HG03354 (cell line): ENCODE results near the gene RABAC1.
"Not testable (repeated sequence)": the region's sequence is repeated elsewhere in the genome, so short reads cannot be mapped to it uniquely, and the experiment has no call there.

Experiments
- ATAC-seq: cut with Tn5 transposase; IDR thresholded peaks from one replicate; pipeline ENCODE4 v1.9.1; 2021; ENCODE audit warnings: mild to moderate bottlenecking; ENCODE audit not compliant: unreplicated experiment, poor library complexity, severe bottlenecking

RABAC1 gene

GRCh38 chr19:41919948-41920712 lies 39.0 kb downstream of the RABAC1 start:
- ATAC-seq = no peak

GRCh38 chr19:41918653-41919244 lies 40.4 kb downstream of the RABAC1 start:
- ATAC-seq = no peak

GRCh38 chr19:41918095-41918494 lies 41.0 kb downstream of the RABAC1 start:
- no peak for ATAC-seq

- no peak for ATAC-seq
Observed at GRCh38 chr19:41917676-41918075, 41.4 kb downstream of the RABAC1 start.

GRCh38 chr19:41915776-41916414 lies 43.2 kb downstream of the RABAC1 start:
- ATAC-seq = no peak

- ATAC-seq = no peak
Observed at GRCh38 chr19:41915021-41915775, 43.9 kb downstream of the RABAC1 start.

- not testable (repeated sequence) for ATAC-seq
Observed at GRCh38 chr19:41914424-41914834, 44.7 kb downstream of the RABAC1 start.

- no peak for ATAC-seq
Observed at GRCh38 chr19:41913538-41914423, 45.3 kb downstream of the RABAC1 start.

GRCh38 chr19:41912899-41913537 lies 46.1 kb downstream of the RABAC1 start:
- ATAC-seq = no peak

- ATAC-seq = no peak
Observed at GRCh38 chr19:41911889-41912731, 47.0 kb downstream of the RABAC1 start.

GRCh38 chr19:41910992-41911888 lies 47.9 kb downstream of the RABAC1 start:
- no peak for ATAC-seq

GRCh38 chr19:41910240-41910991 lies 48.7 kb downstream of the RABAC1 start:
- ATAC-seq = no peak

GRCh38 chr19:41909706-41910105 lies 49.4 kb downstream of the RABAC1 start:
- ATAC-seq = no peak

GRCh38 chr19:41908724-41909464 lies 50.2 kb downstream of the RABAC1 start:
- no peak for ATAC-seq

- ATAC-seq = no peak
Observed at GRCh38 chr19:41907994-41908615, 51.0 kb downstream of the RABAC1 start.
